ENCODE measurements around the gene FADD.

Gene FADD

GRCh38 chr11:70240337-70240736 is 37.2 kb downstream of the FADD start:
- no peak overlapping the region for H3K4me3 ChIP-seq (ENCODE audit: low read depth, low read length)
- TF ChIP-seq CTCF (IDR thresholded peaks at IDR 0.05; ENCODE audit: borderline replicate concordance, insufficient read depth, low read depth, low read length) = no peak

DNA sequence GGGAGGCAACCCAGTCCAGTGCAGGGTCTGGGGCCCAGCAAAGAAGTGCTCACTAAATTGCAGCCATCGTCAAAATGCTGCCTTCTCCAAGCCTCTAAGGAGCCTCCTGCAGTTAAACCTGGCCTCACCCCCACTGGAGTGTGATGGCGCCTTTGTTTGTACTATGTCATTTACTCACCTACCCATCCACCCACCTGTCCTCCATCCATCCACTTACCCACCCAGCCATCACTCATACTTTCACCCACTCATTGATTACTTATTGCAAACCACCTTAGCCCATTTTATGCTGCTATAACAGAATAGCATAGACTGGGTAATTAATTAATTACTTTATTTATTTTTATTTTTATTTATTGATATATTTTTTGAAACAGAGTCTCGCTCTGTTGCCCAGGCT is 38.6 kb downstream of the FADD start:
- TF ChIP-seq CTCF (IDR thresholded peaks at IDR 0.05; ENCODE audit: borderline replicate concordance, insufficient read depth, low read depth, low read length) = no peak
- no peak overlapping the region for H3K4me3 ChIP-seq (ENCODE audit: low read depth, low read length)

DNA sequence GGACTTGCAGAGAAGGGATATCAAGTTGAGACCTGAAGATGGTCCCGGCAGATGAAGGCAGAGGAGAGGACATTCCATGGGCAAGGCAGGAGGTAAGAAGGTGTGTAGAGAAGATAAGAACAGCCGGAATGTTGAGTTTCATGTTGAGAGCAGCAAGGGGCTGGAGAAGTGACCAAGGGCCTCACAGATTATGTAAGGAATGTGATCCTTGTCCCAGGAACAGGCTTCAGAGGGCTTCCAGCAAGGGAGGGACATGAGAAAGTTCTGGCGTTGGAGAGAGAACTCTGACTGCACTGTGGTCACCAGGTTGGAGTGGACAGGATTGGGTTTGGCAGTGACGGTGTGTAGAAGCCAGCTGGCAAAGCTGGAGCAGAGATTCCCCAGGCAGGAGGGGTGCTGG is 39.8 kb downstream of the FADD start:
- no peak for TF ChIP-seq CTCF (IDR thresholded peaks at IDR 0.05; ENCODE audit: borderline replicate concordance, insufficient read depth, low read depth, low read length)
- H3K4me3 ChIP-seq (ENCODE audit: low read depth, low read length) = no peak overlapping the region

GRCh38 chr11:70243912-70244652 is 41.0 kb downstream of the FADD start:
- no peak overlapping the region for H3K4me3 ChIP-seq (ENCODE audit: low read depth, low read length)
- TF ChIP-seq CTCF (IDR thresholded peaks at IDR 0.05; ENCODE audit: borderline replicate concordance, insufficient read depth, low read depth, low read length) = no peak

- no peak for TF ChIP-seq CTCF (IDR thresholded peaks at IDR 0.05; ENCODE audit: borderline replicate concordance, insufficient read depth, low read depth, low read length)
- H3K4me3 ChIP-seq (ENCODE audit: low read depth, low read length) = no peak overlapping the region
Measured at GRCh38 chr11:70244698-70245097, 41.6 kb downstream of the FADD start.

DNA sequence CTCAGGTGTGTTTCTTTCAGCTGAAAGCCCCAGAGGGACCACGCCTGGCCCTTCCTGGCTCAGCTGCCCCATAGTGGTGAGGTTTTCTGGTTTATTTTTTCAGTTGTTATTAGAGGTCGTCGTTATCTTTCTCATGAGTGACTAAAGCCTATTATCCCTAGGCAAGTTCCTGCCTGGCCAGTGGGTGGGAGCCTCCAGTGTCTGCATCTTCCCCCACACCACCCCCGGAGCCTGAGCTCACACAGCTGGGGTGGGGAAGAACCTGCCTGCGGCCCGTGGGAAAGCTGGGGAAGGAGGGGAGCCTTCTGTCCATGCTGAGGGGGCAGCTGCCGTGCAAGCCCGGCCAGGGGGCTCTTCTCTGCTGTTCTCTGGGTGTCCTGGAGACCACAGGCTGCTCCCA is 43.1 kb downstream of the FADD start:
- no peak for TF ChIP-seq CTCF (IDR thresholded peaks at IDR 0.05; ENCODE audit: borderline replicate concordance, insufficient read depth, low read depth, low read length)
- H3K4me3 ChIP-seq (ENCODE audit: low read depth, low read length) = no peak overlapping the region

GRCh38 chr11:70247042-70247709 is 44.1 kb downstream of the FADD start:
- no peak overlapping the region for H3K4me3 ChIP-seq (ENCODE audit: low read depth, low read length)
- TF ChIP-seq CTCF (IDR thresholded peaks at IDR 0.05; ENCODE audit: borderline replicate concordance, insufficient read depth, low read depth, low read length) = no peak
